Trophoblast cell (in vitro differentiated cells and primary cell): ENCODE data around the gene OR5AP2. TPM values are rescaled to one million over a fixed set of nuclear protein-coding genes. Genes with fewer than 3 reads are reported as not detected.
"Not testable (repeated sequence)": the region's sequence is repeated elsewhere in the genome, so short reads cannot be mapped to it uniquely, and the experiment has no call there.

ENCODE experiments used
- DNase-seq, 2 donors: peaks; one replicate each; pipeline ENCODE4 v3.0.0-alpha.2; 2016
- H2AFZ ChIP-seq: 2 replicates; pipeline ENCODE4 v1.6.1; 2013; ENCODE audit warnings: low read length, moderate library complexity, mild to moderate bottlenecking; ENCODE audit not compliant: insufficient read depth, poor library complexity
- H2AK5ac ChIP-seq: 2 replicates; pipeline ENCODE4 v1.6.1; 2013; ENCODE audit warnings: mild to moderate bottlenecking, low read length
- H2BK120ac ChIP-seq: 2 replicates; pipeline ENCODE4 v1.6.1; 2013; ENCODE audit warnings: low read length, mild to moderate bottlenecking, moderate library complexity; ENCODE audit not compliant: insufficient read depth, poor library complexity
- H2BK12ac ChIP-seq: 2 replicates; pipeline ENCODE4 v1.6.1; 2013; ENCODE audit warnings: mild to moderate bottlenecking, low read length, moderate library complexity
- H2BK5ac ChIP-seq: 2 replicates; pipeline ENCODE4 v1.6.1; 2013; ENCODE audit warnings: low read length, low read depth, moderate library complexity, mild to moderate bottlenecking; ENCODE audit not compliant: poor library complexity
- H3K14ac ChIP-seq: 2 replicates; pipeline ENCODE4 v1.6.1; 2013; ENCODE audit warnings: mild to moderate bottlenecking, low read length
- H3K18ac ChIP-seq: 2 replicates; pipeline ENCODE4 v1.6.1; 2013; ENCODE audit warnings: mild to moderate bottlenecking, low read length
- H3K23ac ChIP-seq: 2 replicates; pipeline ENCODE4 v1.6.1; 2013; ENCODE audit warnings: low read length
- H3K27ac ChIP-seq: 2 replicates; pipeline ENCODE4 v1.5.1; 2013; ENCODE audit warnings: low read depth, mild to moderate bottlenecking, inconsistent platforms, low read length, moderate library complexity
- H3K27me3 ChIP-seq: 2 replicates; pipeline ENCODE4 v1.6.1; 2013; ENCODE audit warnings: inconsistent platforms, mild to moderate bottlenecking, low read length, moderate library complexity; ENCODE audit not compliant: insufficient read depth
- H3K36me3 ChIP-seq, 2 experiments: 1 replicate in 1 of 2; 2 replicates in 1 of 2; pipeline ENCODE4 v1.6.1; 2013; ENCODE audit warnings: low read length in 2 of 2, mild to moderate bottlenecking in 2 of 2, moderate library complexity in 1 of 2; ENCODE audit not compliant: insufficient read depth in 2 of 2, control insufficient read depth in 1 of 2
- H3K4ac ChIP-seq: 2 replicates; pipeline ENCODE4 v1.6.1; 2013; ENCODE audit warnings: low read depth, mild to moderate bottlenecking, low read length, moderate library complexity
- H3K4me1 ChIP-seq, 2 experiments: 1 replicate in 1 of 2; 2 replicates in 1 of 2; pipeline ENCODE4 v1.6.1; 2013; ENCODE audit warnings: low read length in 2 of 2, mild to moderate bottlenecking in 2 of 2, moderate library complexity in 1 of 2; ENCODE audit not compliant: insufficient read depth in 2 of 2, control insufficient read depth in 1 of 2
- H3K4me2 ChIP-seq: 2 replicates; pipeline ENCODE4 v1.6.1; 2013; ENCODE audit warnings: inconsistent platforms, mild to moderate bottlenecking, low read length, moderate library complexity
- H3K4me3 ChIP-seq: 2 replicates; pipeline ENCODE4 v1.5.1; 2013; ENCODE audit warnings: mild to moderate bottlenecking, low read depth, low read length, inconsistent platforms
- H3K79me1 ChIP-seq: one replicate; pipeline ENCODE4 v1.6.1; 2013; ENCODE audit warnings: low read length
- H3K79me2 ChIP-seq: 2 replicates; pipeline ENCODE4 v1.6.1; 2013; ENCODE audit warnings: low read length, mild to moderate bottlenecking; ENCODE audit not compliant: control insufficient read depth, insufficient read depth, poor library complexity
- H3K9ac ChIP-seq: 2 replicates; pipeline ENCODE4 v1.6.1; 2013; ENCODE audit warnings: mild to moderate bottlenecking, low read length
- H3K9me3 ChIP-seq: 2 replicates; pipeline ENCODE4 v1.6.1; 2013; ENCODE audit warnings: low read depth, mild to moderate bottlenecking, control low read depth, inconsistent platforms, low read length; ENCODE audit not compliant: insufficient read depth
- H4K12ac ChIP-seq: 2 replicates; pipeline ENCODE4 v1.6.1; 2013; ENCODE audit warnings: low read depth, mild to moderate bottlenecking, low read length, moderate library complexity
- H4K8ac ChIP-seq: 2 replicates; pipeline ENCODE4 v1.6.1; 2013; ENCODE audit warnings: low read depth, mild to moderate bottlenecking, low read length, moderate library complexity
- H4K91ac ChIP-seq: one replicate; pipeline ENCODE4 v1.6.1; 2013; ENCODE audit warnings: low read depth, mild to moderate bottlenecking, low read length, moderate library complexity
- WGBS: extraction: QIAGEN DNeasy Blood & Tissue Kit; methylation state at CpG from one replicate; pipeline ENCODE4 v1.1.7; 2013; ENCODE audit warnings: missing lambda C conversion rate; ENCODE audit not compliant: insufficient read length, insufficient coverage; ENCODE audit errors: extremely low coverage; 5-methylcytosine and 5-hydroxymethylcytosine counted together
- polyA plus RNA-seq: library from polyadenylated mRNA; stranded (reverse); fragments of 200-250 nt; gene quantifications from 2 replicates; pipeline ENCODE4 v1.2.3, GENCODE V29; 2013

The OR5AP2 gene
- polyA plus RNA-seq = not detected in 2 replicates

- no peak within 1 kb of the TSS for H3K23ac ChIP-seq
- H3K4me1 ChIP-seq = no peaks in the 10 kb centered on the region
- H3K4me2 ChIP-seq = no peak within 1 kb of the TSS
- no peak within 1 kb of the TSS for H3K4me3 ChIP-seq
- no peak within 1 kb of the TSS for H4K12ac ChIP-seq
- WGBS = no CpG with 5 or more reads among the region's 2 CpGs
- DNase-seq = no peak
- H3K9me3 ChIP-seq = no peaks in the 10 kb centered on the region
- H3K79me2 ChIP-seq = no peaks in the 10 kb centered on the region
- H2BK5ac ChIP-seq = no peak within 1 kb of the TSS
- no peak within 1 kb of the TSS for H3K4ac ChIP-seq
- no peak within 1 kb of the TSS for H3K14ac ChIP-seq
- no peak within 1 kb of the TSS for H2AFZ ChIP-seq
- no peak within 1 kb of the TSS for H2AK5ac ChIP-seq
- no peaks in the 10 kb centered on the region for H3K36me3 ChIP-seq
- H4K91ac ChIP-seq = no peak within 1 kb of the TSS
- H3K79me1 ChIP-seq = no peaks in the 10 kb centered on the region
- H2BK12ac ChIP-seq = no peak within 1 kb of the TSS
- H3K27ac ChIP-seq = no peak within 1 kb of the TSS
- H3K18ac ChIP-seq = no peak within 1 kb of the TSS
- H3K9ac ChIP-seq = no peak within 1 kb of the TSS
- no peaks in the 10 kb centered on the region for H3K27me3 ChIP-seq
- no peak within 1 kb of the TSS for H4K8ac ChIP-seq
- H2BK120ac ChIP-seq = no peak within 1 kb of the TSS
These were observed at the start of gene OR5AP2 for GRCh38 chr11:56642339-56642738. Gene OR5AP2, minus strand, starts transcription at chr11:56642439. Its CDS starts 0 bp downstream, at chr11:56642439.

GRCh38 chr11:56691179-56691578 lies 48.9 kb upstream of the OR5AP2 start:
- no CpG with 5 or more reads among the region's 3 CpGs for WGBS
- not testable (repeated sequence) for H3K27ac ChIP-seq

GRCh38 chr11:56688554-56689100 lies 46.4 kb upstream of the OR5AP2 start:
- Histone ChIP-seq H3K27ac (no peak overlapping the region), H3K36me3 (no peaks in the 10 kb centered on the region), H2BK12ac (no peak overlapping the region), H2AFZ (no peak overlapping the region), H3K4me1 (no peaks in the 10 kb centered on the region), H4K8ac (no peak overlapping the region), H3K4ac (no peak overlapping the region), H4K91ac (no peak overlapping the region), H3K79me1 (no peaks in the 10 kb centered on the region), H4K12ac (no peak overlapping the region), H3K9me3 (no peaks in the 10 kb centered on the region), H3K27me3 (no peaks in the 10 kb centered on the region), H3K4me2 (no peak overlapping the region), H3K14ac (no peak overlapping the region), H2BK120ac (no peak overlapping the region), H3K18ac (no peak overlapping the region), H2AK5ac (no peak overlapping the region), H3K79me2 (no peaks in the 10 kb centered on the region), H3K23ac (no peak overlapping the region), H2BK5ac (no peak overlapping the region), H3K4me3 (no peak overlapping the region), H3K9ac (no peak overlapping the region)
- WGBS = no CpG with 5 or more reads among the region's 1 CpG
- no peak for DNase-seq

More at GRCh38 chr11:56691179-56691578, 48.9 kb upstream of the OR5AP2 start:
- H3K4me1 ChIP-seq, H4K8ac ChIP-seq, H3K23ac ChIP-seq, H2BK12ac ChIP-seq, H3K36me3 ChIP-seq, H2AFZ ChIP-seq, H2BK5ac ChIP-seq, H4K12ac ChIP-seq, H4K91ac ChIP-seq, H3K9me3 ChIP-seq, H3K14ac ChIP-seq, H2BK120ac ChIP-seq, H3K4me3 ChIP-seq, H2AK5ac ChIP-seq, H3K79me2 ChIP-seq, H3K79me1 ChIP-seq, H3K4ac ChIP-seq, H3K18ac ChIP-seq, H3K27me3 ChIP-seq, H3K9ac ChIP-seq, H3K4me2 ChIP-seq, DNase-seq: not testable (repeated sequence)

GRCh38 chr11:56670984-56671383 lies 28.7 kb upstream of the OR5AP2 start:
- no peak overlapping the region for H3K4me2 ChIP-seq
- H2BK120ac ChIP-seq = no peak overlapping the region
- H3K79me1 ChIP-seq = no peaks in the 10 kb centered on the region
- H3K9me3 ChIP-seq = no peaks in the 10 kb centered on the region
- H4K12ac ChIP-seq = no peak overlapping the region
- no peak overlapping the region for H3K23ac ChIP-seq
- no peak overlapping the region for H4K8ac ChIP-seq
- no peaks in the 10 kb centered on the region for H3K36me3 ChIP-seq
- no peak overlapping the region for H3K14ac ChIP-seq
- H3K79me2 ChIP-seq = no peaks in the 10 kb centered on the region
- no peak overlapping the region for H3K18ac ChIP-seq
- no peak overlapping the region for H2AK5ac ChIP-seq
- H2AFZ ChIP-seq = no peak overlapping the region
- H3K4me1 ChIP-seq = no peaks in the 10 kb centered on the region
- no CpG with 5 or more reads among the region's 2 CpGs for WGBS
- no peaks in the 10 kb centered on the region for H3K27me3 ChIP-seq
- H3K9ac ChIP-seq = no peak overlapping the region
- no peak overlapping the region for H3K4me3 ChIP-seq
- H2BK12ac ChIP-seq = no peak overlapping the region
- no peak for DNase-seq
- no peak overlapping the region for H3K4ac ChIP-seq
- H2BK5ac ChIP-seq = no peak overlapping the region
- no peak overlapping the region for H3K27ac ChIP-seq
- H4K91ac ChIP-seq = no peak overlapping the region
